Measurements from ENCODE around the gene OSTN.
"Not testable (repeated sequence)": the region's sequence is repeated elsewhere in the genome, so short reads cannot be mapped to it uniquely, and the experiment has no call there.

OSTN gene

GRCh38 chr3:191239407-191240031 lies 40.5 kb downstream of the OSTN start:
- intact Hi-C loops (cut with micrococcal nuclease), result loop anchor here (5.0 kb wide), 1 partner anchor 93 kb away; the partner anchor contains the start of gene UTS2B
- no peak overlapping the region for H3K27ac Mint-ChIP-seq

GRCh38 chr3:191240486-191240885 lies 41.4 kb downstream of the OSTN start:
- H3K4me3 Mint-ChIP-seq, result no peak overlapping the region
- H3K9me3 Mint-ChIP-seq, result no peaks in the 10 kb centered on the region
- H3K36me3 Mint-ChIP-seq (ENCODE audit: low read depth), result no peaks in the 10 kb centered on the region
- intact Hi-C loops (cut with micrococcal nuclease), result loop anchor here (5.0 kb wide), 1 partner anchor 92 kb away; the partner anchor contains the start of gene UTS2B
- H3K27me3 Mint-ChIP-seq, result peaks cover 6% of the 10 kb centered on the region
- H3K27ac Mint-ChIP-seq, result no peak overlapping the region
- H3K4me1 Mint-ChIP-seq (ENCODE audit: low read depth), result peaks cover 6% of the 10 kb centered on the region

More at GRCh38 chr3:191239407-191240031, 40.5 kb downstream of the OSTN start:
- no peak overlapping the region for H3K4me3 Mint-ChIP-seq
- no peaks in the 10 kb centered on the region for H3K4me1 Mint-ChIP-seq (ENCODE audit: low read depth)
- H3K36me3 Mint-ChIP-seq (ENCODE audit: low read depth), result no peaks in the 10 kb centered on the region
- H3K27me3 Mint-ChIP-seq, result peaks cover 7% of the 10 kb centered on the region
- H3K9me3 Mint-ChIP-seq, result no peaks in the 10 kb centered on the region

GRCh38 chr3:191244242-191244867 lies 45.3 kb downstream of the OSTN start:
- H3K4me1 Mint-ChIP-seq (ENCODE audit: low read depth), result peaks cover 12% of the 10 kb centered on the region
- intact Hi-C loops (cut with micrococcal nuclease), result loop anchor here (5.0 kb wide), 1 partner anchor 88 kb away; the partner anchor contains the start of gene UTS2B
- H3K36me3 Mint-ChIP-seq (ENCODE audit: low read depth), result peaks cover 6% of the 10 kb centered on the region
- no peak overlapping the region for H3K27ac Mint-ChIP-seq
- H3K4me3 Mint-ChIP-seq, result no peak overlapping the region
- H3K27me3 Mint-ChIP-seq, result no peaks in the 10 kb centered on the region
- peaks cover 10% of the 10 kb centered on the region for H3K9me3 Mint-ChIP-seq

- H3K27me3 Mint-ChIP-seq; H3K4me3 Mint-ChIP-seq; H3K36me3 Mint-ChIP-seq (ENCODE audit: low read depth); H3K9me3 Mint-ChIP-seq: not testable (repeated sequence)
- Mint-ChIP-seq H3K4me1 (ENCODE audit: low read depth) (peaks cover 12% of the 10 kb centered on the region), H3K27ac (peak overlapping the region; percentile 79)
- intact Hi-C loops (cut with micrococcal nuclease), result loop anchor here (5.0 kb wide), 1 partner anchor 36 kb away; no protein-coding TSS in a partner anchor
Measured at GRCh38 chr3:191246034-191246433, 47.0 kb downstream of the OSTN start.

GRCh38 chr3:191246630-191247029 lies 47.6 kb downstream of the OSTN start:
- H3K27ac Mint-ChIP-seq, result peak overlapping the region; percentile 79
- no peak overlapping the region for H3K4me3 Mint-ChIP-seq
- H3K36me3 Mint-ChIP-seq (ENCODE audit: low read depth), result peaks cover 6% of the 10 kb centered on the region
- H3K4me1 Mint-ChIP-seq (ENCODE audit: low read depth), result peaks cover 12% of the 10 kb centered on the region
- intact Hi-C loops (cut with micrococcal nuclease), result loop anchor here (5.0 kb wide), 1 partner anchor 36 kb away; no protein-coding TSS in a partner anchor
- no peaks in the 10 kb centered on the region for H3K27me3 Mint-ChIP-seq
- peaks cover 10% of the 10 kb centered on the region for H3K9me3 Mint-ChIP-seq

GRCh38 chr3:191253089-191253799 lies 54.2 kb downstream of the OSTN start:
- no peak overlapping the region for H3K27ac Mint-ChIP-seq
- intact Hi-C loops (cut with micrococcal nuclease), result no loop called here
- H3K4me1 Mint-ChIP-seq (ENCODE audit: low read depth), result peaks cover 17% of the 10 kb centered on the region
- H3K27me3 Mint-ChIP-seq, result no peaks in the 10 kb centered on the region
- H3K4me3 Mint-ChIP-seq, result no peak overlapping the region
- H3K9me3 Mint-ChIP-seq, result no peaks in the 10 kb centered on the region
- H3K36me3 Mint-ChIP-seq (ENCODE audit: low read depth), result no peaks in the 10 kb centered on the region

- intact Hi-C loops (cut with micrococcal nuclease), result no loop called here
Measured at GRCh38 chr3:191254098-191254873, 55.2 kb downstream of the OSTN start.

GRCh38 chr3:191255156-191255555 lies 56.1 kb downstream of the OSTN start:
- Mint-ChIP-seq H3K4me1 (ENCODE audit: low read depth) (peaks cover 28% of the 10 kb centered on the region), H3K36me3 (ENCODE audit: low read depth) (no peaks in the 10 kb centered on the region), H3K4me3 (no peak overlapping the region), H3K9me3 (no peaks in the 10 kb centered on the region), H3K27ac (no peak overlapping the region), H3K27me3 (no peaks in the 10 kb centered on the region)
- intact Hi-C loops (cut with micrococcal nuclease), result no loop called here

More at GRCh38 chr3:191254098-191254873, 55.2 kb downstream of the OSTN start:
- Mint-ChIP-seq H3K36me3 (ENCODE audit: low read depth) (no peaks in the 10 kb centered on the region), H3K27ac (no peak overlapping the region), H3K4me3 (no peak overlapping the region), H3K9me3 (no peaks in the 10 kb centered on the region), H3K27me3 (no peaks in the 10 kb centered on the region), H3K4me1 (ENCODE audit: low read depth) (peaks cover 28% of the 10 kb centered on the region)

GRCh38 chr3:191256405-191256804 lies 57.4 kb downstream of the OSTN start:
- Mint-ChIP-seq H3K36me3 (ENCODE audit: low read depth) (no peaks in the 10 kb centered on the region), H3K4me3 (no peak overlapping the region), H3K9me3 (no peaks in the 10 kb centered on the region), H3K27ac (no peak overlapping the region), H3K27me3 (no peaks in the 10 kb centered on the region), H3K4me1 (ENCODE audit: low read depth) (peaks cover 28% of the 10 kb centered on the region)
- intact Hi-C loops (cut with micrococcal nuclease), result no loop called here

- H3K27me3 Mint-ChIP-seq, result no peaks in the 10 kb centered on the region
- intact Hi-C loops (cut with micrococcal nuclease), result no loop called here
Measured at GRCh38 chr3:191257286-191257685, 58.2 kb downstream of the OSTN start.

GRCh38 chr3:191259486-191259885 lies 60.4 kb downstream of the OSTN start:
- Mint-ChIP-seq H3K27me3 (no peaks in the 10 kb centered on the region), H3K4me1 (ENCODE audit: low read depth) (peaks cover 27% of the 10 kb centered on the region), H3K9me3 (no peaks in the 10 kb centered on the region), H3K36me3 (ENCODE audit: low read depth) (no peaks in the 10 kb centered on the region), H3K4me3 (no peak overlapping the region), H3K27ac (no peak overlapping the region)
- intact Hi-C loops (cut with micrococcal nuclease), result no loop called here

More at GRCh38 chr3:191257286-191257685, 58.2 kb downstream of the OSTN start:
- Mint-ChIP-seq H3K27ac (no peak overlapping the region), H3K9me3 (no peaks in the 10 kb centered on the region), H3K4me1 (ENCODE audit: low read depth) (peaks cover 28% of the 10 kb centered on the region), H3K36me3 (ENCODE audit: low read depth) (no peaks in the 10 kb centered on the region), H3K4me3 (no peak overlapping the region)

- no peak overlapping the region for H3K4me3 Mint-ChIP-seq
- intact Hi-C loops (cut with micrococcal nuclease), result no loop called here
- H3K4me1 Mint-ChIP-seq (ENCODE audit: low read depth), result peaks cover 24% of the 10 kb centered on the region
- H3K27ac Mint-ChIP-seq, result no peak overlapping the region
- H3K27me3 Mint-ChIP-seq, result no peaks in the 10 kb centered on the region
- H3K36me3 Mint-ChIP-seq (ENCODE audit: low read depth), result no peaks in the 10 kb centered on the region
- no peaks in the 10 kb centered on the region for H3K9me3 Mint-ChIP-seq
Measured at GRCh38 chr3:191260431-191261303, 61.6 kb downstream of the OSTN start.

- H3K4me1 Mint-ChIP-seq (ENCODE audit: low read depth), result peaks cover 24% of the 10 kb centered on the region
- no peaks in the 10 kb centered on the region for H3K9me3 Mint-ChIP-seq
- intact Hi-C loops (cut with micrococcal nuclease), result no loop called here
- H3K4me3 Mint-ChIP-seq, result no peak overlapping the region
- no peaks in the 10 kb centered on the region for H3K36me3 Mint-ChIP-seq (ENCODE audit: low read depth)
- H3K27ac Mint-ChIP-seq, result no peak overlapping the region
- no peaks in the 10 kb centered on the region for H3K27me3 Mint-ChIP-seq
Measured at GRCh38 chr3:191261304-191261638, 62.2 kb downstream of the OSTN start.

Data from dendritic cell treated with granulocyte-macrophage colony-stimulating factor and Interleukin-4, amounts not matched to agents 40 ng/mL and 50 ng/mL, for 4 days (primary cell).